BJ (cell line): ENCODE measurements around the gene CHP1. TPM values are rescaled to one million over a fixed set of nuclear protein-coding genes. Genes with fewer than 3 reads are reported as not detected.
"Not testable (repeated sequence)": the region's sequence is repeated elsewhere in the genome, so short reads cannot be mapped to it uniquely, and the experiment has no call there.

Source experiments
- CTCF ChIA-PET: fragments of 350-600 bp; formaldehyde crosslinking; extraction: SDS; loops from one replicate; lab custom pipeline; 2021; ENCODE audit warnings: antibody characterized with exemption, inconsistent platforms; lab: Yijun Ruan, JAX
- POLR2A ChIA-PET: fragments of 300-600 bp; sonication (Branson Sonifier 250); formaldehyde crosslinking; extraction: SDS; loops from one replicate; lab custom pipeline; 2021; ENCODE audit warnings: antibody characterized with exemption; lab: Charles Lee
- DNase-seq: peaks from one replicate; pipeline ENCODE4 v3.0.0-alpha.2; 2011; ENCODE audit warnings: low read depth
- H3K27me3 ChIP-seq: 2 replicates; pipeline ENCODE4 v1.6.0; 2011; ENCODE audit warnings: low read length; ENCODE audit not compliant: control insufficient read depth, insufficient read depth
- H3K36me3 ChIP-seq: 2 replicates; pipeline ENCODE4 v1.5.1; 2011; ENCODE audit warnings: low read length; ENCODE audit not compliant: control insufficient read depth, insufficient read depth
- H3K4me3 ChIP-seq: 2 replicates; pipeline ENCODE4 v1.5.1; 2011; ENCODE audit warnings: low read depth, mild to moderate bottlenecking, control low read depth, low read length
- CTCF ChIP-seq: IDR thresholded peaks from 2 replicates; pipeline ENCODE4 v1.5.1; 2011; ENCODE audit warnings: low read depth, mild to moderate bottlenecking, control low read depth, inconsistent platforms, low read length, moderate library complexity; ENCODE audit not compliant: insufficient read depth
- polyA plus RNA-seq: library from polyadenylated mRNA; depleted of rRNA; stranded (reverse); fragments of >200 nt; gene quantifications from 2 replicates; pipeline ENCODE4 v1.2.3, GENCODE V29; 2011

CHP1 gene
- polyA plus RNA-seq, 1 experiment, result 59.9 TPM

- no peak for TF ChIP-seq CTCF
- POLR2A ChIA-PET, result no interaction called here
Measured at GRCh38 chr15:41219381-41219780, 11.7 kb upstream of the CHP1 start.

GRCh38 chr15:41230345-41230649, 771 bp upstream of the CHP1 start:
- Histone ChIP-seq H3K27me3 (no peaks in the 10 kb centered on the region), H3K4me3 (peak overlapping the region; percentile 90), H3K36me3 (no peaks in the 10 kb centered on the region)
- DNase-seq, result no peak
- no peak for TF ChIP-seq CTCF
- ChIA-PET POLR2A (no interaction called here), CTCF (interaction anchor here (0.6 to 1.9 kb wide), 10 partner anchors 8 to 315 kb away, joined by 3 to 10 read pairs (median 5); partner anchors contain the start of genes NUSAP1 and OIP5)

More at GRCh38 chr15:41219381-41219780, 11.7 kb upstream of the CHP1 start:
- Histone ChIP-seq H3K27me3 (peaks cover 7% of the 10 kb centered on the region), H3K36me3 (no peaks in the 10 kb centered on the region), H3K4me3 (no peak overlapping the region)
- CTCF ChIA-PET, result interaction anchor here (0.9 to 1.1 kb wide), 2 partner anchors 12 kb away, joined by 5 read pairs; partner anchors contain the start of gene CHP1
- DNase-seq, result no peak

- ChIA-PET POLR2A (interaction anchor here (0.6 to 0.9 kb wide), 2 partner anchors 246 to 261 kb away, joined by 3 to 20 read pairs; no protein-coding TSS in a partner anchor), CTCF (interaction anchor here (0.6 to 1.9 kb wide), 16 partner anchors 10 to 1875 kb away, joined by 3 to 10 read pairs (median 4); partner anchors contain the start of genes NUSAP1 and OIP5)
- peak overlapping the region; percentile 90 for H3K4me3 ChIP-seq
- H3K27me3 ChIP-seq, result no peaks in the 10 kb centered on the region
- H3K36me3 ChIP-seq, result no peaks in the 10 kb centered on the region
- no peak for DNase-seq
- TF ChIP-seq CTCF, result no peak
Measured at GRCh38 chr15:41231422-41232226, 556 bp downstream of the CHP1 start.

GRCh38 chr15:41233367-41233771, 2.3 kb downstream of the CHP1 start:
- Histone ChIP-seq H3K36me3 (no peaks in the 10 kb centered on the region), H3K27me3 (no peaks in the 10 kb centered on the region), H3K4me3 (no peak overlapping the region)
- TF ChIP-seq CTCF, result no peak
- ChIA-PET POLR2A (no interaction called here), CTCF (interaction anchor here (0.6 kb wide), 2 partner anchors 9 to 27 kb away, joined by 3 to 4 read pairs; no protein-coding TSS in a partner anchor)
- DNase-seq, result peak; percentile 24

- POLR2A ChIA-PET, result not testable (repeated sequence)
Measured at GRCh38 chr15:41235228-41235627, 4.2 kb downstream of the CHP1 start.

More at GRCh38 chr15:41235228-41235627, 4.2 kb downstream of the CHP1 start:
- CTCF ChIA-PET, H3K27me3 ChIP-seq, H3K4me3 ChIP-seq, H3K36me3 ChIP-seq, DNase-seq: not testable (repeated sequence)
